Measurements from ENCODE around the gene BCL11B. TPM values are rescaled to one million over a fixed set of nuclear protein-coding genes. Genes with fewer than 3 reads are reported as not detected.

BCL11B gene
- total RNA-seq, 4 donors from 2014 or later: 0.21 to 0.78 (median 0.26) TPM

DNA sequence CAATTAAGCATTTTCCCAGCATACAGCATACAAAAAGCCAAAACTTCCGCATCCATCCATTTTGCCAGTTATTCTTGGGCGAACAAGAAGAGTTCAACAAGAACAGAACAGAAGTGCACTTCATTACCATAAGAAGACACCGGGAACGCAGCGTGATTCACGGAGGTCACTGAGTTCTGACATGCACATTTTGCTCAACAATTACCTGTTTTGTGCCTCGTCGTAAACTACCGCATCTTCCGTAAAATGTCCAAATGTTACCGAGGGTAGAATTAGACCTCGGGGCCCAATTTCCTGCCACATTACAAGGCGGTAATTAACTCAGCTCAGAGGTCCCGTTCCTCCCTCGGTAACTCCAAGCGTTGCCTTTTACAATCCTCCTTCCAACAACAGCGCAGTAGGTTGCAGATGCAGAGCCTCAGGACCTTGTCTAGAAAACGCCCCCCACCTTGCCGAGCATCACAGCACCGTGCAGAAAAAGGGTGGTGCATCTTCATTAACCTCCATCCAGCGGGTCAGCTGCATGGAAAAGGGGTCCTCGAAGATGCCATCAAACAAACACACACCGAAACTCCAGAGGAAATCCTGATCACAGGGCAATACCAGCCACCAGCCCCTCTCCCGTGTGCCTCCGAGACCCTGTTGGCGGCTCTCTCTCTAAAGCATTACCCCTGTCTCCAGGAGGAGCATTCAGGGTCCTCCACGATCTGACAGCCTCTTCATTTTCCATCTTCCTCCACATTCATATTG lies 125.2 kb downstream of the BCL11B start:
- Histone ChIP-seq H3K36me3 (no peaks in the 10 kb centered on the region), H3K27me3 (no peaks in the 10 kb centered on the region), H3K4me1 (no peaks in the 10 kb centered on the region), H3K27ac (no peak overlapping the region), H3K4me3 (no peak overlapping the region), H3K9me3 (no peaks in the 10 kb centered on the region)
- TF ChIP-seq, protein P1, sequence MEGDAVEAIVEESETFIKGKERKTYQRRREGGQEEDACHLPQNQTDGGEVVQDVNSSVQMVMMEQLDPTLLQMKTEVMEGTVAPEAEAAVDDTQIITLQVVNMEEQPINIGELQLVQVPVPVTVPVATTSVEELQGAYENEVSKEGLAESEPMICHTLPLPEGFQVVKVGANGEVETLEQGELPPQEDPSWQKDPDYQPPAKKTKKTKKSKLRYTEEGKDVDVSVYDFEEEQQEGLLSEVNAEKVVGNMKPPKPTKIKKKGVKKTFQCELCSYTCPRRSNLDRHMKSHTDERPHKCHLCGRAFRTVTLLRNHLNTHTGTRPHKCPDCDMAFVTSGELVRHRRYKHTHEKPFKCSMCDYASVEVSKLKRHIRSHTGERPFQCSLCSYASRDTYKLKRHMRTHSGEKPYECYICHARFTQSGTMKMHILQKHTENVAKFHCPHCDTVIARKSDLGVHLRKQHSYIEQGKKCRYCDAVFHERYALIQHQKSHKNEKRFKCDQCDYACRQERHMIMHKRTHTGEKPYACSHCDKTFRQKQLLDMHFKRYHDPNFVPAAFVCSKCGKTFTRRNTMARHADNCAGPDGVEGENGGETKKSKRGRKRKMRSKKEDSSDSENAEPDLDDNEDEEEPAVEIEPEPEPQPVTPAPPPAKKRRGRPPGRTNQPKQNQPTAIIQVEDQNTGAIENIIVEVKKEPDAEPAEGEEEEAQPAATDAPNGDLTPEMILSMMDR (IDR thresholded peaks at IDR 0.05): no peak
- TF ChIP-seq EP300 (IDR thresholded peaks at IDR 0.05) (no peak), POLR2A (IDR thresholded peaks at IDR 0.05) (no peak)
- DNase-seq (ENCODE audit: low spot score in 2 of 2): no peak
- 45 to 49% methylated on average over 27 of the region's 27 CpGs for WGBS, 2 donors

DNA sequence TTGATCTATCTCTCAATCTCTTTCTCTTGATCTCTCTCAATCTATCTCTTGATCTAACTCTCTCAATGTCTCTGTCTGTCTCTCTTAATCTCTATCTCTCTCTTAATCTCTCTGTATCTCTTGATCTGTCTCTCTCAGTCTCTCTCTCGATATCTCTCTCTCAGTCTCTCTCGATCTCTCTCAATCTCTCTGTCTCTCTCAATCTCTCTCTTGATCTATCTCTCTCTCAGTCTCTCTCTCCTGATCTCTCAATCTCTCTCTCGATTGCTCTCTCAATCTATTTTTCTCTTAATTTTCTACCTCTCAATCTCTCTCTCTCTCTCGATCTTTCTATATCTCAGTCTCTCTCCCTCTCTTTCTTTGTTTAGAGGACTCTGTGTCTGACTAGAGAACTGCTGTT lies 126.7 kb downstream of the BCL11B start:
- TF ChIP-seq, protein P1 (IDR thresholded peaks at IDR 0.05): no peak
- TF ChIP-seq POLR2A (IDR thresholded peaks at IDR 0.05) (no peak), EP300 (IDR thresholded peaks at IDR 0.05) (no peak)
- 85 to 89% methylated on average over 4 of the region's 4 CpGs for WGBS, 2 donors

DNA sequence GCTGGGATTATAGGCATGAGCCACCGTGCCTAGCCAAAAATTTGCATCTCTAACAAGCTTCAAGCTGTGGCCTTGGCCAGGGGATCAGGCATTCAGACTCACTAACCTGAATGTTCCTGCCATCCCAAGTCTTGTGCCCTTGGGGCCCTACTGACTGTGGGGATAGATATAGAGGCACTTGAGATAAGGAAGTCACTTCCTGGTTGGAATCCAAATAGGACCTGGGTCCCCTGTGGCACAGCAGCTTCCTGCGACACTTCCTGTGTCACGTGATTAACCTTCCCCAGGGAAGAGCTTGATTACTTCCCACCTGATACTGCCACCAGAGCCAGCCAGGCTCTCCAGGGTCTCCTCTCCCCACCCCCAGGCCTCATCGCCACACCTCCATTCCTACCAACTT lies 128.2 kb downstream of the BCL11B start:
- Histone ChIP-seq H3K9me3 (no peaks in the 10 kb centered on the region), H3K27ac (no peak overlapping the region), H3K36me3 (no peaks in the 10 kb centered on the region), H3K4me1 (no peaks in the 10 kb centered on the region), H3K4me3 (no peak overlapping the region), H3K27me3 (no peaks in the 10 kb centered on the region)
- WGBS, 2 donors: 68% methylated on average over 4 of the region's 4 CpGs
- TF ChIP-seq, protein P1 (IDR thresholded peaks at IDR 0.05): no peak
- no peak for TF ChIP-seq EP300 (IDR thresholded peaks at IDR 0.05)
- TF ChIP-seq POLR2A (IDR thresholded peaks at IDR 0.05): no peak
- no peak for DNase-seq (ENCODE audit: low spot score in 2 of 2)

More for the DNA sequence above, 126.7 kb downstream of the BCL11B start:
- Histone ChIP-seq H3K27me3 (no peaks in the 10 kb centered on the region), H3K27ac (no peak overlapping the region), H3K4me1 (no peaks in the 10 kb centered on the region), H3K4me3 (no peak overlapping the region), H3K36me3 (no peaks in the 10 kb centered on the region), H3K9me3 (no peaks in the 10 kb centered on the region)
- DNase-seq (ENCODE audit: low spot score in 2 of 2): no peak

DNA sequence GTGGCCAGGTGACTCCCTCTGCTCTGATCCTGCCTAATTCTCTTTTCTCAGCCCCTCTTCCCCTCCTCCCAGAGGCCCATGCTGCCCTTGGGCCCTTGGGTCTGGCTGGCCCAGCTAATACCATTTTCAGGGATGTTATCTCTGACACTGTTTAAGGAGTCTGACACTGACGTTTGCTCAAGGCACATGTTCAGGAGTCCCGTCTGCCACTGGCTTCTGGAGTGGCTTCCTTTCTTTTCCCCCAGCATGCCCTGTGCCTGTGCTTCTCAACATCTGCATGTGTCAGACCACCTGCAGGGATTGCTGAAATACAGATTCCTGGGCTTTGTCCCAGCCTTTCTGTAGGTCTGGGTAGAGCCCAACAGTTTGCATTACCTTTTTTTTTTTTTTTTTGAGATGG lies 128.9 kb downstream of the BCL11B start:
- no peak overlapping the region for H3K27ac ChIP-seq
- no peaks in the 10 kb centered on the region for H3K27me3 ChIP-seq
- H3K4me3 ChIP-seq: no peak overlapping the region
- no peaks in the 10 kb centered on the region for H3K4me1 ChIP-seq
- no peaks in the 10 kb centered on the region for H3K9me3 ChIP-seq
- DNase-seq (ENCODE audit: low spot score in 2 of 2): no peak
- TF ChIP-seq EP300 (IDR thresholded peaks at IDR 0.05) (no peak), POLR2A (IDR thresholded peaks at IDR 0.05) (no peak)
- TF ChIP-seq, protein P1 (IDR thresholded peaks at IDR 0.05): no peak
- H3K36me3 ChIP-seq: no peaks in the 10 kb centered on the region
- 52 to 58% methylated on average over 2 of the region's 2 CpGs for WGBS, 2 donors

DNA sequence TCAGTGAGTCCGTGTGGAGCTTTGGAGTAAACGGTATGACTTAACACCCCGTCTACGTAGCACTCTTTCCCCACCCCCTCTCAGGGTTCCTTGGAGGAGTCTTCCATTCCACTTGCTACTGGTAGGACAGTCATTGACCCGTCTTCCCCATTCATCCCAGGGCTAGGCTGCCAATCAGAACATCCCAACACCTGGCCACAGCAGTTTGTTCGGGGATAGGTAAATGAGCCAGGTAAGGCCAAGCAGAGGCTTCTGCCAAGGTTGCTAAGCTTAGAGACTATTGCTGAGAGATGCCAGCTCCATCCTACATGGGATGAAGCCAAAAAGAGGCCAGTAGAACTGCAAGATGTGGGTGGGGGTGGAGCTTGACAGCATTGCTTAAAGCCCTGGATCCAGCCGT lies 130.8 kb downstream of the BCL11B start:
- Histone ChIP-seq H3K36me3 (no peaks in the 10 kb centered on the region), H3K4me1 (no peaks in the 10 kb centered on the region), H3K27me3 (no peaks in the 10 kb centered on the region), H3K4me3 (no peak overlapping the region), H3K9me3 (no peaks in the 10 kb centered on the region), H3K27ac (no peak overlapping the region)
- no peak for DNase-seq (ENCODE audit: low spot score in 2 of 2)
- TF ChIP-seq EP300 (IDR thresholded peaks at IDR 0.05) (no peak), POLR2A (IDR thresholded peaks at IDR 0.05) (no peak)
- TF ChIP-seq, protein P1 (IDR thresholded peaks at IDR 0.05): no peak
- 86 to 88% methylated on average over 7 of the region's 7 CpGs for WGBS, 2 donors

Measured in tibial nerve (tissue), 4 donors.